HUDEP-2 (cell line): ENCODE data around the gene TIAM2.
"Not testable (repeated sequence)": the region's sequence is repeated elsewhere in the genome, so short reads cannot be mapped to it uniquely, and the experiment has no call there.

Source experiments
- DNase-seq, 76 experiments: peaks; one replicate each; lab custom pipeline; 2025; ENCODE audit not compliant: unreplicated experiment in 76 of 76; lab: John Stamatoyannopoulos, UW

The TIAM2 gene

GRCh38 chr6:154995254-154996015 lies at the start of gene TIAM2:
TIAM2 (plus strand) TSS chr6:154995315; CDS start chr6:155129224, 133,909 bp downstream.
- peak in 1 of 76 experiments; percentile 7 for DNase-seq

- no peak for DNase-seq
Observed at GRCh38 chr6:154950979-154951344, 44.2 kb upstream of the TIAM2 start.

DNA sequence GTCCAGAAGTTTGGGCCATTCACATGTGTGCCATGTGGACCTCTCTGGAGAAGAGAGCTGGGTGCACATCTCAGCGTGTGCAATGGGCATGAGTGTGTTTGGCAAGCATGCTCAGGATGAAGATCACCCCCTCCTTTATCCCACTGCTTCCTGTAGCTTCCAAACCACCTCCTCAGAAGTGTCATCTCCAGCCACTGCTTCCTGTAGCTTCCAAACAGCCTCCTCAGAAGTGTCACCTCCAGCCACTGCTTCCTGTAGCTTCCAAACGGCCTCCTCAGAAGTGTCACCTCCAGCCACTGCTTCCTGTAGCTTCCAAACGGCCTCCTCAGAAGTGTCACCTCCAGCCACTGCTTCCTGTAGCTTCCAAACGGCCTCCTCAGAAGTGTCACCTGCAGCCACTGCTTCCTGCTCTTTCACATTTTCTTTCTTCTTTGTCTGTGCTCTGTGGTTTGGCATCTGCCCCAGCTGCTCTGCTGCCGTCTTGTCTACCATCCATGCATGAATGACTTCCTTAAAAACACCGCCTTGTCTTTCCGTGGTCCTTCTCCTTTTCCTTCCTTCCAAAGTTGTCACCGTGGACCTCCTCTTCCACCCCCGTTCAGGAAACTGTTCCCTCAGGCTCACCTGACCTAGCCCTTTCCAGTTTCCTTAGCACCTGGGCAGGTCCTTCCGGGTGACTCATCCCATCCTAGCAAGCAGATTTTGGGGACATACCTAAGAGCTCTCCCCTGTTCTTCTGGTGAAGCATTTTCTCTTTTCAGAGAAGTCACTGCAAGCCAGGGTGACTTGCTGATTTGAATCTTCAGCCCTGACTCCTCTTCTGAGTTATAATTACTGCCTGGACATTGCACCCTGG lies 43.5 kb upstream of the TIAM2 start:
- DNase-seq: no peak

GRCh38 chr6:154953644-154954043 lies 41.5 kb upstream of the TIAM2 start:
- DNase-seq: no peak

DNA sequence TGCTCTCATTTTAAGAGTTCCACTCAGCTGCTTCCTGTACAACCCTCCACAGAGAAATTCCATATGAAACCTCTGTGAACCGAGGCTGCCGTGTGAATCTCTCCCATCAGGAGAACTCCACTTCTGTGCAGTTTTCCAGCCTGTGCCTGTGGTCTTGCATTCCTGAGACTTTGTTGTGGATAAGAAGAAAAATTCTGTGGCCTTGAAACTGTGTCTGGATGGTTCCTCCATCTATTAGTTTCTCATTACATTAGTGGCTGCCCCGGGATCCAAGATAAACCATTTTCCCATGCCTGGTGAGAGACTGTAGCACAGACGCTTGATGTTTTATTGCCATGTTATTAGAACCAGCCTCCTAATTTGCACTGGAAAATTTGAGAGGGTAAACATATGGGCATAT lies 40.8 kb upstream of the TIAM2 start:
- no peak for DNase-seq

GRCh38 chr6:154956771-154957522 lies 38.2 kb upstream of the TIAM2 start:
- DNase-seq: no peak

GRCh38 chr6:154958469-154958868 lies 36.6 kb upstream of the TIAM2 start:
- DNase-seq: no peak

DNA sequence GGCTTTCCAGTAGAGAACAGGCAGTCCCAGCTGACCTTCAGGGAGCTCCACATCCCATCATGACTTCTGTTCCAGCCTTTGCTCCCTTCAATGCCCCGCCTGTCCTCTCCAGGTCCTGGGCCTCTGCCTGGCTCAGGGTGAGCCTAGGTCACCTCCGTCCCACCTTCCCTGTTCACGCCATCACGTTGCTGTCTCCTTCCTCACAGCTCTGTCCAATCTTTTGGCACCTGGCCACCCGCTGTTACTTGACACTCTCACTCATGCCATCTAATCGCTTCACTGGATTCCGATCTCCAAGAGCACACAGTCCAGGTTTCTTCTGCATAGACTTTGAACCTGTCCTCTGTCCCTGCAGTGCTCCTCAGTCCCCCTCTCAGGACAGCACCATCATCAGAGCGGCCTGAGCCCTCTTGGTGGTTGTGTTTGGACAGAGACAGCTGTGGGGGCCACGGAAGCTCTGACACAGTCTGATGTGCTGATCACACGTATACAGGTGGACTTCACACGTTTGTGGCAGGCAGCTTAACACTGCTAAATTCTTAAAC lies 34.7 kb upstream of the TIAM2 start:
- DNase-seq: no peak

GRCh38 chr6:154960854-154961530 lies 34.1 kb upstream of the TIAM2 start:
- no peak for DNase-seq

DNA sequence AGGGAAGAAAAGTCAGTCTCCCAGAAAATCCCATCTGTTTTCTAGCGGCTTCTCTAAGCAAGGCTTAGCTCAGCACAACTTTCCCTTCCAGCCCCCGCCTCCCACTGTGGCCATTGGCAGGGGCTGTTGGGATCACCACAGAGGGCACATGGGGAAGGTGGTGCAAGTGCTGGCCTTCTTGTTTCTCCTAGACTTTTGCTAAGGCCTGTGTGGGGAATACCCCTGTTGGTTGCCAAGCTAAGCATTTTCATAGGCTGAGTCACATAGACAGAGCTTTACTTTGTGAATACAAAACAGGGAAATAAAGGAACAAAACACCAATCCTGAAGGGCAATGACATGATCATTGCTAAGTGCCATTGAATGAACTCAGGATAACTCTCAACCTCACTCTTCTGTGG lies 32.4 kb upstream of the TIAM2 start:
- no peak for DNase-seq

GRCh38 chr6:154966065-154966770 lies 28.9 kb upstream of the TIAM2 start:
- not testable (repeated sequence) for DNase-seq

GRCh38 chr6:154969796-154970195 lies 25.3 kb upstream of the TIAM2 start:
- DNase-seq: no peak

DNA sequence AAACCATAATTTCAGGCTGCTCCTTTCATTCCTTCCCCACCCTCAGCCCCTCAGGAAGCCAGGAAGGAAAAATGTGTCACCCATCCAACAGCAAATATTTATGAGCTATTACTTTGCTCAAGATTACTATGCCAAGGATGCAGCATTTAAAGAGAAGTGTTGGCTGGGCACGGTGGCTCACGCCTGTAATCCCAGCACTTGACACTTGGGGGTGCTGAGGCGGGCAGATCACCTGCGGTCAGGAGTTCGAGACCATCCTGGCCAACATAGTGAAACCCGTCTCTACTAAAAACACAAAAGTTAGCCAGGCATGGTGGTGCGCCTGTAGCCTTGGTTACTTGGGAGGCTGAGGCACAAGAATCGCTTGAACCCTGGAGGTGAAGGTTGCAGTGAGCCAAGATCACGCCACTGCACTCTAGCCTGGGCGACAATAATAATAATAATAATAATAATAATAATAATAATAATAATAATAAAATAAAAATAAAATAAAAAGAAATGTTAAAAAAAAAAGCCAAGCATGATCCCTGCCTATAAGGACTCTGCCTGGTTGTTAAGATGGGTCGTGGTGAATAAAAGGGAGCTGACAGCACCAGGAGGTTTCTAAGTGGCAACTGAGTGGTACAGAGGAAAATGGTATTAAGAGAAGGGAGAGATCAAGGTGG lies 20.5 kb upstream of the TIAM2 start:
- peak in 6 of 76 experiments; percentile 4 to 15 (median 10) for DNase-seq

GRCh38 chr6:154977588-154977987 lies 17.5 kb upstream of the TIAM2 start:
- no peak for DNase-seq

GRCh38 chr6:154980273-154981078 lies 14.6 kb upstream of the TIAM2 start:
- DNase-seq: no peak

DNA sequence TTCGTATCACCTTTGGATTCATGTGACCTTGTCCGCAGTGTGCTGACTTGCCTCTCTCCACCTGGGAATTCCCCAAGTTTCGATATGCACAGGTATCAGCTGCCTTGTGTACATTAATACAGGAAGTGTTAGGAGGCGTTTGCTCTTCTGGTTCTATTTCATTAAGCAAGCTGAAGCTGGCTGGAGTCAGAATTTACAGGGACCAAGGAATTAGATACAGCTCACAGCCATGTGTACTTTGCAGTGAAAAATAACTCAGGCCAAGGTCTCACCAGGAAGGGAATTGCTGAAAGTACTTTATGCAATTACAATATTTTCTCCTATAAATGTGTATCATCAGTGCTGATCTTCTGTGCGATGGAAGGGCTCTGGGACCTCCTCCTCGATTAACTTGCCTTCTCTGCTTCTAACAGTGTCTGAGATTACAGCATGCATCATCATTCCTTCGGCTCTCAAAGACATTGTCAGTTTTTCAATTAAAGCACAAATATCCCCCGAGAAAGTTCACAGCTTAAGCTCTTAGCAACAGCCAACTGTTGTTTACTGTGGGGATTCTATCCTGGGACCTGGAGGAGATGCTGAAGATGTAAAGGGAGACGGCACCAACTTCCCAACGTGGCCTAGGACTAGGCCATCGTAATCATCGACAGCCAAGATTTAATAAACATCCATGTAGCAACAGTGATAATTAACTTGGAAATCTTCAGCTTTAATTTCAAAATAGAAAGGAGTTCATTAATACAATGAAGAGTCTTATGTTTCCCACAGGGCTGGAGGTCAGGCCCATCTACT lies 13.8 kb upstream of the TIAM2 start:
- no peak for DNase-seq

GRCh38 chr6:154984146-154984545 lies 11.0 kb upstream of the TIAM2 start:
- no peak for DNase-seq

DNA sequence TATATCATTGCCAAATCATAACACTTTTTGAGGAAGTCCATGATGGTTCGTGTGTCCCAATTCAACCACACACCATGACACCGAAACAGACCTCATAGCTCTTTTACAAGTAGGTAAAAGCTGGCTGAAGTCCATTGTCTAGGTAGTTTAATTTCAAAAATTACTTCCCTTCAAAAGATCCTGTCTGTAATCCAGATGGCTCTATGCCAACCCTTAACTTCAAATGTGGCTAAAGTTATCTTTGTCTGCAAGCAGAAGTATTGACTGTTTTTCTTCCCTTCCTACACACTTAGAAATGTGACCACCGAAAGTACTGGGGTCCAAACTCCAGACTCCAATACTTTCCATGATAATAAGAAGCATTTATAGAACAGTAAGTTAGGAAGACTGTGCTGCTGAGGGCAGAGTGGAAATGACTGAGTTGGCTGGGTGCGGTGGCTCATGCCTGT lies 8.3 kb upstream of the TIAM2 start:
- no peak for DNase-seq
